IMR-90 (cell line): Measurements from ENCODE around the gene CELA2B. TPM values are rescaled to one million over a fixed set of nuclear protein-coding genes. Genes with fewer than 3 reads are reported as not detected.

ENCODE experiments used
- ATAC-seq: fragments of 200-7000 bp; cut with Tn5 transposase; 2 replicates; pipeline ENCODE4 v1.9.1; 2020; ENCODE audit warnings: low read depth, mild to moderate bottlenecking, moderate library complexity
- BruUV-seq: library from RNA; stranded (reverse); fragments of 400-500 nt; replicated peaks from 2 replicates; lab custom pipeline; 2021; lab: Mats Ljungman, UMichigan
- CTCF ChIA-PET: fragments of 300-600 bp; formaldehyde crosslinking; extraction: SDS; loops from one replicate; lab custom pipeline; 2021; ENCODE audit warnings: antibody characterized with exemption; lab: Yijun Ruan, JAX
- POLR2A ChIA-PET: fragments of 300-600 bp; sonication (Branson Sonifier 250); formaldehyde crosslinking; loops from one replicate; lab custom pipeline; 2022; ENCODE audit warnings: antibody characterized with exemption; ENCODE audit not compliant: unreplicated experiment; lab: Charles Lee
- DNase-seq: peaks from one replicate; pipeline ENCODE4 v3.0.0; 2013
- H2AFZ ChIP-seq: replicated peaks from 2 replicates; pipeline ENCODE3; 2013; ENCODE audit warnings: low read length, mild to moderate bottlenecking; ENCODE audit not compliant: poor library complexity
- H2AK5ac ChIP-seq: 2 replicates; pipeline ENCODE4 v1.6.1; 2013; ENCODE audit warnings: low read depth, low read length, inconsistent platforms
- H2AK9ac ChIP-seq: replicated peaks from 2 replicates; pipeline ENCODE3; 2013; ENCODE audit warnings: mild to moderate bottlenecking, low read depth, low read length, moderate library complexity; ENCODE audit not compliant: poor library complexity
- H2BK120ac ChIP-seq: 2 replicates; pipeline ENCODE4 v1.6.1; 2013; ENCODE audit warnings: low read depth, low read length, inconsistent platforms
- H2BK15ac ChIP-seq: 3 replicates; pipeline ENCODE4 v1.6.1; 2013; ENCODE audit warnings: low read depth, low read length, inconsistent platforms
- H2BK20ac ChIP-seq: 2 replicates; pipeline ENCODE4 v1.6.1; 2013; ENCODE audit warnings: low read depth, mild to moderate bottlenecking, inconsistent platforms, low read length, moderate library complexity
- H2BK5ac ChIP-seq: 2 replicates; pipeline ENCODE4 v1.6.1; 2013; ENCODE audit warnings: mild to moderate bottlenecking, low read depth, low read length, inconsistent platforms; ENCODE audit not compliant: poor library complexity, severe bottlenecking
- H3K14ac ChIP-seq: replicated peaks from 2 replicates; pipeline ENCODE4 v1.6.1; 2013; ENCODE audit warnings: low read depth, low read length, inconsistent platforms
- H3K18ac ChIP-seq: 2 replicates; pipeline ENCODE4 v1.6.1; 2013; ENCODE audit warnings: low read depth, low read length, control low read depth
- H3K23ac ChIP-seq: 2 replicates; pipeline ENCODE4 v1.6.1; 2013; ENCODE audit warnings: low read depth, low read length, inconsistent platforms
- H3K27ac ChIP-seq: 2 replicates; pipeline ENCODE4 v1.5.1; 2013; ENCODE audit warnings: mild to moderate bottlenecking, control low read depth, low read length; ENCODE audit not compliant: insufficient read depth
- H3K27me3 ChIP-seq: 2 replicates; pipeline ENCODE4 v1.6.1; 2013; ENCODE audit warnings: low read length; ENCODE audit not compliant: control insufficient read depth, insufficient read depth
- H3K36me3 ChIP-seq: 2 replicates; pipeline ENCODE4 v1.6.1; 2013; ENCODE audit warnings: low read length, mixed read lengths; ENCODE audit not compliant: control insufficient read depth, insufficient read depth
- H3K4ac ChIP-seq: 2 replicates; pipeline ENCODE4 v1.6.1; 2013; ENCODE audit warnings: low read depth, low read length, inconsistent platforms
- H3K4me1 ChIP-seq: 2 replicates; pipeline ENCODE4 v1.6.1; 2013; ENCODE audit warnings: low read length, mixed read lengths; ENCODE audit not compliant: control insufficient read depth, insufficient read depth
- H3K4me2 ChIP-seq: 2 replicates; pipeline ENCODE4 v1.6.1; 2013; ENCODE audit warnings: low read depth, mild to moderate bottlenecking, control low read depth, low read length, moderate library complexity
- H3K4me3 ChIP-seq: 2 replicates; pipeline ENCODE4 v1.5.1; 2013; ENCODE audit warnings: low read depth, mild to moderate bottlenecking, control low read depth, low read length, moderate library complexity; ENCODE audit not compliant: insufficient read depth
- H3K56ac ChIP-seq: 2 replicates; pipeline ENCODE4 v1.6.1; 2013; ENCODE audit warnings: low read length, inconsistent platforms; ENCODE audit not compliant: insufficient read depth; ENCODE audit errors: extremely low read depth
- H3K79me1 ChIP-seq, 2 experiments: 2 replicates each; pipeline ENCODE4 v1.6.1; 2013; ENCODE audit warnings: low read length in 2 of 2, inconsistent platforms in 1 of 2, low read depth in 1 of 2
- H3K9ac ChIP-seq: 2 replicates; pipeline ENCODE4 v1.6.1; 2013; ENCODE audit warnings: low read depth, low read length, control low read depth
- H3K9me1 ChIP-seq: 2 replicates; pipeline ENCODE4 v1.6.1; 2013; ENCODE audit warnings: low read length, inconsistent platforms; ENCODE audit not compliant: insufficient read depth
- H3K9me3 ChIP-seq: 2 replicates; pipeline ENCODE4 v1.6.1; 2013; ENCODE audit warnings: low read length; ENCODE audit not compliant: control insufficient read depth, insufficient read depth
- H4K20me1 ChIP-seq: 2 replicates; pipeline ENCODE4 v1.6.1; 2013; ENCODE audit warnings: low read length, inconsistent platforms; ENCODE audit not compliant: insufficient read depth
- H4K5ac ChIP-seq: 2 replicates; pipeline ENCODE4 v1.6.1; 2013; ENCODE audit warnings: mild to moderate bottlenecking, low read depth, low read length, control low read depth
- H4K8ac ChIP-seq, 2 experiments: 2 replicates each; pipeline ENCODE4 v1.6.1; 2013; ENCODE audit warnings: low read depth in 2 of 2, low read length in 2 of 2, control low read depth in 1 of 2, inconsistent platforms in 1 of 2
- H4K91ac ChIP-seq: 2 replicates; pipeline ENCODE4 v1.6.1; 2013; ENCODE audit warnings: low read depth, low read length, inconsistent platforms; ENCODE audit not compliant: insufficient read depth
- CEBPB ChIP-seq: IDR thresholded peaks from 2 replicates; pipeline ENCODE4 v1.6.1; 2012; ENCODE audit warnings: low read depth, low read length, improper control_type of control experiment
- CTCF ChIP-seq: conservative IDR thresholded peaks from 2 replicates; pipeline ENCODE4 v1.5.1; 2012; ENCODE audit warnings: mild to moderate bottlenecking, low read depth, low read length, improper control_type of control experiment
- WGBS, 2 experiments: methylation state at CpG; one replicate each; pipeline versions ENCODE4 v1.1.5 to v1.1.7; 2013; ENCODE audit warnings: missing lambda C conversion rate in 2 of 2; ENCODE audit not compliant: insufficient read length in 1 of 2; ENCODE audit errors: extremely low coverage in 2 of 2; 5-methylcytosine and 5-hydroxymethylcytosine counted together
- dilution Hi-C: fragments of 300-500 bp; cut with HindIII; formaldehyde crosslinking; loops from one replicate; pipeline ENCODE4 v1.14.3; 2018; ENCODE audit warnings: low sequenced_read_pairs; ENCODE audit not compliant: unreplicated experiment
- in situ Hi-C: fragments of 300-500 bp; cut with MboI; formaldehyde crosslinking; loops from 3 replicates; pipeline ENCODE4 v1.14.3; 2019; ENCODE audit warnings: low sequenced_read_pairs, inconsistent platforms, mixed read lengths
- intact Hi-C: fragments of 100-400 bp; cut with micrococcal nuclease; formaldehyde crosslinking; loops from 2 replicates; pipeline ENCODE4 v1.10.0; 2022
- polyA plus RNA-seq, 3 experiments: library from polyadenylated mRNA; depleted of rRNA; stranded (reverse); fragments of >200 nt; gene quantifications; 2 replicates each; pipeline ENCODE4 v1.2.3, GENCODE V29; 2012; ENCODE audit warnings: low replicate concordance in 1 of 3
- total RNA-seq: library from RNA; depleted of rRNA; stranded (reverse); fragments of >200 nt; gene quantifications from 2 replicates; pipeline ENCODE4 v1.2.3, GENCODE V29; 2012; rRNA removed

The CELA2B gene
- total and polyA plus RNA-seq, 2 of the 4 experiments (the other 2 are of a cell fraction) = not detected

GRCh38 chr1:15540186-15540585 lies 64.3 kb downstream of the CELA2B start:
- no peak overlapping the region for H3K27ac ChIP-seq
- no peak overlapping the region for H3K4me2 ChIP-seq
- no peak overlapping the region for H2AK5ac ChIP-seq
- H2BK120ac ChIP-seq = no peak overlapping the region
- H3K4me1 ChIP-seq = peaks cover 6% of the 10 kb centered on the region
- peaks cover 3% of the 10 kb centered on the region; the same call in 1 of the 2 replicates for H3K9me1 ChIP-seq
- H4K91ac ChIP-seq = no peak overlapping the region
- BruUV-seq = no TSS peak
- intact Hi-C loops = no loop called here
- H3K4me3 ChIP-seq = no peak overlapping the region
- no peak overlapping the region for H2BK20ac ChIP-seq
- no peak overlapping the region for H3K23ac ChIP-seq
- H4K8ac ChIP-seq = no peak overlapping the region
- H3K36me3 ChIP-seq = peaks cover 38% of the 10 kb centered on the region
- dilution Hi-C loops = no loop called here
- H3K4ac ChIP-seq = no peak overlapping the region
- H2BK15ac ChIP-seq = no peak overlapping the region
- WGBS, 2 experiments = 80% methylated on average over 7 of the region's 8 CpGs; no CpG with 5 or more reads in 1 of the 2 experiments
- no peaks in the 10 kb centered on the region for H4K20me1 ChIP-seq
- H3K27me3 ChIP-seq = no peaks in the 10 kb centered on the region
- no peak overlapping the region for H2AFZ ChIP-seq
- H3K9me3 ChIP-seq = no peaks in the 10 kb centered on the region
- H2AK9ac ChIP-seq = no peak overlapping the region
- no peak overlapping the region for H2BK5ac ChIP-seq
- TF ChIP-seq CTCF (no peak), CEBPB (peak; percentile 18; the same call in 1 of the 2 replicates)
- H3K56ac ChIP-seq = no peak overlapping the region
- ATAC-seq (no peak), DNase-seq (peak; percentile 21)
- POLR2A ChIA-PET = no interaction called here
- H3K14ac ChIP-seq = no peak overlapping the region
- no peak overlapping the region for H4K5ac ChIP-seq
- peaks cover 8 to 10% of the 10 kb centered on the region in 2 experiments; a peak in 3 of 4 replicates for H3K79me1 ChIP-seq
- in situ Hi-C loops = no loop called here
- H3K9ac ChIP-seq = no peak overlapping the region
- H3K18ac ChIP-seq = no peak overlapping the region
- CTCF ChIA-PET = no interaction called here

Other genes starting within 250 kb of the CELA2B start
- gene FHAD1, start 228.9 kb upstream of the CELA2B start, total RNA-seq = not detected in 2 replicates
- not detected in 2 replicates for gene FHAD1, start 228.9 kb upstream of the CELA2B start, polyA plus RNA-seq (2012; rRNA removed)
- 22.6 and 23.1 TPM in 2 replicates for gene EFHD2, start 66.2 kb upstream of the CELA2B start, total RNA-seq
- gene EFHD2, start 66.2 kb upstream of the CELA2B start, polyA plus RNA-seq (2012; rRNA removed) = 58.9 and 72.7 TPM in 2 replicates
- not detected in 2 replicates for gene CTRC, start 37.7 kb upstream of the CELA2B start, total RNA-seq
- gene CTRC, start 37.7 kb upstream of the CELA2B start, polyA plus RNA-seq (2012; rRNA removed) = not detected in 2 replicates
- gene CELA2A, start 19.4 kb upstream of the CELA2B start, total RNA-seq = not detected in 2 replicates
- not detected in 2 replicates for gene CELA2A, start 19.4 kb upstream of the CELA2B start, polyA plus RNA-seq (2012; rRNA removed)
- 5.3 and 7.0 TPM in 2 replicates for gene CASP9, start 48.1 kb downstream of the CELA2B start, total RNA-seq
- gene CASP9, start 48.1 kb downstream of the CELA2B start, polyA plus RNA-seq (2012; rRNA removed) = 7.8 and 8.3 TPM in 2 replicates
- gene DNAJC16, start 50.7 kb downstream of the CELA2B start, total RNA-seq = 12.5 and 13.1 TPM in 2 replicates
- gene DNAJC16, start 50.7 kb downstream of the CELA2B start, polyA plus RNA-seq (2012; rRNA removed) = 6.9 and 8.0 TPM in 2 replicates
- gene AGMAT, start 108.9 kb downstream of the CELA2B start, total RNA-seq = 0.18 and 0.28 TPM in 2 replicates
- 0.20 and 0.26 TPM in 2 replicates for gene AGMAT, start 108.9 kb downstream of the CELA2B start, polyA plus RNA-seq (2012; rRNA removed)
- 8.6 and 13.4 TPM in 2 replicates for gene DDI2, start 141.4 kb downstream of the CELA2B start, total RNA-seq
- 3.8 and 6.0 TPM in 2 replicates for gene DDI2, start 141.4 kb downstream of the CELA2B start, polyA plus RNA-seq (2012; rRNA removed)
- gene PLEKHM2, start 208.2 kb downstream of the CELA2B start, total RNA-seq = 23.1 and 24.7 TPM in 2 replicates
- 48.0 and 51.2 TPM in 2 replicates for gene PLEKHM2, start 208.2 kb downstream of the CELA2B start, polyA plus RNA-seq (2012; rRNA removed)